ENCODE measurements around the gene OR12D1.
"Not testable (repeated sequence)": the region's sequence is repeated elsewhere in the genome, so short reads cannot be mapped to it uniquely, and the experiment has no call there.

Gene OR12D1

GRCh38 chr6:29403801-29404200, 10.9 kb upstream of the OR12D1 start:
- no peak overlapping the region for H3K4me3 ChIP-seq (replicated peaks; ENCODE audit: low read depth, low read length)
- no peak for TF ChIP-seq CTCF (IDR thresholded peaks at IDR 0.05; ENCODE audit: low read length, missing control alignments)
- no peak for DNase-seq (ENCODE audit: low read depth)

- TF ChIP-seq CTCF (IDR thresholded peaks at IDR 0.05; ENCODE audit: low read length, missing control alignments): no peak
- DNase-seq (ENCODE audit: low read depth): no peak
- H3K4me3 ChIP-seq (replicated peaks; ENCODE audit: low read depth, low read length): no peak overlapping the region
Measured at GRCh38 chr6:29419516-29419915, 4.8 kb downstream of the OR12D1 start.

- no peak for TF ChIP-seq CTCF (IDR thresholded peaks at IDR 0.05; ENCODE audit: low read length, missing control alignments)
- no peak for DNase-seq (ENCODE audit: low read depth)
- no peak overlapping the region for H3K4me3 ChIP-seq (replicated peaks; ENCODE audit: low read depth, low read length)
Measured at GRCh38 chr6:29424168-29424567, 9.4 kb downstream of the OR12D1 start.

GRCh38 chr6:29424575-29424974, 9.8 kb downstream of the OR12D1 start:
- no peak for TF ChIP-seq CTCF (IDR thresholded peaks at IDR 0.05; ENCODE audit: low read length, missing control alignments)
- no peak overlapping the region for H3K4me3 ChIP-seq (replicated peaks; ENCODE audit: low read depth, low read length)
- no peak for DNase-seq (ENCODE audit: low read depth)

- no peak for TF ChIP-seq CTCF (IDR thresholded peaks at IDR 0.05; ENCODE audit: low read length, missing control alignments)
- DNase-seq (ENCODE audit: low read depth): no peak
- H3K4me3 ChIP-seq (replicated peaks; ENCODE audit: low read depth, low read length): no peak overlapping the region
Measured at GRCh38 chr6:29425075-29425474, 10.3 kb downstream of the OR12D1 start.

GRCh38 chr6:29426654-29427053, 11.9 kb downstream of the OR12D1 start:
- H3K4me3 ChIP-seq (replicated peaks; ENCODE audit: low read depth, low read length): no peak overlapping the region
- DNase-seq (ENCODE audit: low read depth): no peak
- no peak for TF ChIP-seq CTCF (IDR thresholded peaks at IDR 0.05; ENCODE audit: low read length, missing control alignments)

GRCh38 chr6:29436730-29437129, 22.0 kb downstream of the OR12D1 start:
- DNase-seq (ENCODE audit: low read depth); H3K4me3 ChIP-seq (replicated peaks; ENCODE audit: low read depth, low read length): not testable (repeated sequence)

GRCh38 chr6:29439006-29439405, 24.3 kb downstream of the OR12D1 start, which contains the start of gene OR10C1:
Gene OR10C1, plus strand, starts transcription at chr6:29439306. Its CDS starts 710 bp downstream, at chr6:29440016.
- no peak for DNase-seq (ENCODE audit: low read depth)
- H3K4me3 ChIP-seq (replicated peaks; ENCODE audit: low read depth, low read length): no peak within 1 kb of the TSS
- no peak for TF ChIP-seq CTCF (IDR thresholded peaks at IDR 0.05; ENCODE audit: low read length, missing control alignments)
